IPS-NIHi7 (cell line): ENCODE measurements around the gene PROP1.
A peak's percentile ranks its signal among the peaks of the same experiment; 100 is the strongest.
"Not testable (repeated sequence)": the region's sequence is repeated elsewhere in the genome, so short reads cannot be mapped to it uniquely, and the experiment has no call there.

Experiments used
- DNase-seq: peaks from one replicate; pipeline ENCODE4 v3.0.0; 2012; ENCODE audit warnings: mixed read lengths; ENCODE audit errors: extremely low spot score

PROP1 gene

DNA sequence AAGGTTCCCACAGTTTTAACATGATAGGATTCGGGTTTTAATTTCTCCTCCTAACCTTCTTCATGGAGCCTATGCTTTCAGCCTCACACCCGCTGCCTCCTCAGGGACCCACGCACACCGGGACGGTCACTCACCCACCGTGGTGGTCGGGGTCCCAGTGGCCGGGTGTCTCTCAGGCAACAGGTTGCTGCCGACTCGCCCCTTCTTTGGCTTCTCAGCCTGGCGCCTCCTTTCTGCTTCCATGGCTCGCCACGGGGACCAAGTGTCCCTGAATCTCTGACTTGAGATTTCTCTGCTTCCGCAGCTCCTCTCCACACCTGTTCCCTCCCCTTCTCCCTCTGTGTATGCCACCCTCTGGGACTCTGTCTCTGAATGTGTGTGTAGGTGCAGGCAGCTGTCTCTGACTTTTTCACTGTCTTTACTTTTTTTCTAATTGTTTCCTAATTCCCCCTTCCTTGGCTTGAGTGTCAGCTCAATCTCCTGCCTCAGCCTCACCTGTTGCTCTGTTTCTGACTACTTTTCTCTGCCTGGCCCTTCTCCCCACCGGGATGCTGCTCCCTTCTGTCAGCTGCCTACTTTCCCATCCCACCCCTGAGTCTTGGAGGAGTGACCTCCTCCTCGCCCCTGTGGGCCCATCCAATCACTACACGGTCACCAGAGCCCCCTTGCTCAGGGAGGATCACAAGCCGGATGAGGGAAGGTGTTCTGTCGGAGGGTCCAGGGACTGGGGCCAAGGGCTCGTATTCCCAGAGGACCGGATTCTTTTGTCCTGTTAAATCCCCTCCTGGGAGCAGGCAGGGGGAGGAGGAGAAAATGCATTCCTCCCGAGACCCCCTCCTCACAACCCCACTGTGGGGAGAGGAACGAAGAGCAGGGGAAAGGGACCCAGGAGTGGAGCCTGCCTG is at the start of gene PROP1:
Gene PROP1, minus strand, starts transcription at position 552 of the 905 bp plus-strand sequence. Its CDS starts 309 bp downstream, at position 243.
- peak; percentile 17 for DNase-seq

DNA sequence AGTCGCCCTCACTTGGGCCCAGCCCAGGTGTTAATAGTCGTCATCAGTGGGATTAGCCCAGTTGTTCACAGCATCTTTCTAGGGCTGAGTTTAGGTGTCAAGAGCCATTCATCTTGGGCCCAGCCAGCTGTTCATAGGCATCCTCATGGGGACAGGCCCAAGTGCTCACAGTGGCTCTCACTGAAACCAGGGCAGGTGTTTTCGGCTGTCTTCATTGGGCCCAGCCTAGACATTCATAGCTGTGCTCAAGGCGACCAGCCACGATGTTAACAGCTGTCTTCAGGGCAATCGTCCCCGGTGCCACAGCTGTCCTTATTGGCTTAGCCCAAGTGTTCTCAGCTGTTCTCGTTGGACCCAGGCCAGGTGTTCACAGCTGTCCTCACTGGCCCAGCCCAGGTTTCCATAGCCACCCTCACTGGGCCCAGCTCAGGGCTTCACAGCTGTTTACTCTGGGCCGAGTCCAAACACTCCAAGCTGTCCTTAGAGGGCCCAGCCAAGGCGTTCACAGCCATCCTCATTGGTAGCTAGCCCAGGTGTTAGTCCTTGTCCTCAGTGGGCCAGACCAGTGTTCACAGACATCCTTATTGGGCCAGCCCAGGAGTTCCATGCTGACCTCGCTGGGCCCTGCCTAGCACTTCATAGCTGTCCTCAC is 23.5 kb upstream of the PROP1 start:
- DNase-seq, result not testable (repeated sequence)

DNA sequence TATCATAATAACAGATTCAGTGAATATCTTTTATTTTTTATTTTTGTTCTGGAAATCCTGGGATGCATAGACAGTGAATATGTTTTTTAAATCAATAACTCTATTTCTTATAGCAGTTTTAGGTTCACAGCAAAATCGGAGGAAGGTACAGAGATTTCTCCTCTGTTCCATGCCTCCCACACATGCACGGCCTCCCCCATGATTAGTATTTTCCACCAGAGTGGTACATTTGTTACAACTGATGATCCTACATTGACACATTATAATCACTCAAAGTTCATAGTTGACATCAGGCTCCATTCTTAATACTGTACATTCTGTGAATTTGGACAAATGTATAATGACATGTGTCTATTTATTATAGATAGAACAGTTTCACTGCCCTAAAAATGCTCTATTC is 16.7 kb upstream of the PROP1 start:
- DNase-seq, result not testable (repeated sequence)

DNA sequence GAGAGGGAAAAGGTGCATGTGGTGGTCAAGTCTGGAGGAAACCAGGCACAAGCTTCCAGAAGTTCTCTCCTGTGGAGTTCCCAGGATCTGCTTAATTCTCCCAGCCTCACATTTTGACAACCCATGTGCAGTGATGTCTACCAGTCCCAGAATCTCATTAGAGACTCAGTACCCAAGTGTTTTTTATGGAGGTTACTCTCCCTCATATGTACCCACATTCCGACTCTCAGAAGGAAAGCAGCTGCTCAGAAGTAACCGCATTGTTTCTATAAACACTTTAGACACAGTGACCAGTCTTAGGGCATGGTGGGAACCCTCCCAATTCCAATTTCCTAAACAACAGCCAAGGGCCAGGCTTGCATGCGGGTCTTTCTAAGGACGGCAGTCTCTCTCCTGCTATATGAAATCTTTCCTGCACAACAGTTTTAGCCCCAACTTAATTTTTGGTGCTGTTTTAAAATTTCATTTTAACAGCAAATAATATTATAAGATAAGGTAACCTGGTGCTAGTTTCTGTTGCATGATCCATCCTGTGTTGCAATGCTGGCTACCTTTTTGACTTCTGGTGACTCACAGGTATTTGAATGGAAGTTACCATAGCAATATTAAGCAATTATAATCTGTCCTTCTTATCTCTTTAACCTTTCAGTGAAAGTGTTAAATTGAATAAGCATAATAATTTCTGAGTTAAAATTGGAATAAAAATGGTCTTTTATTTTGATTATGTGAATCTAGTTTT is 15.9 kb upstream of the PROP1 start:
- not testable (repeated sequence) for DNase-seq

DNA sequence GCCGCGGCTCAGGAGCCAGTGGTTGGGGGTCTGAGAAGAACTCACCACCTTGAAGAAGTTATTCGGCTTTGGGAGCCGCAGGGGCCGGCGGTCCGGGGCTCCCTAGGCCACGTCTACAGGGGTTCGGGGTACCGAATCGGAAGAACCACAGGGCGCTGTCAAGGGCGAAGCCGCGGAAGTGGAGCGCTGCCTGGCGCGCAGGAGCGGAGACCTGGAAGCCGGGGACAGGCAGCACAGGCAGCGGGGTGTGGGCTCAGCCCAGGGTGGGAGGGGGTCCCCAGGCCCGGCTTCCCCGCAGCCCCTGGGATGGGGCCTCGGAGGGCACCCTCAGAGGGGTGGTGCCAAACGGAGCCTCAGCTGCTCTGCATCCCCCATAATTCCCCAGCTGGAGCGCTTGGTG is 11.2 kb upstream of the PROP1 start:
- DNase-seq, result not testable (repeated sequence)

DNA sequence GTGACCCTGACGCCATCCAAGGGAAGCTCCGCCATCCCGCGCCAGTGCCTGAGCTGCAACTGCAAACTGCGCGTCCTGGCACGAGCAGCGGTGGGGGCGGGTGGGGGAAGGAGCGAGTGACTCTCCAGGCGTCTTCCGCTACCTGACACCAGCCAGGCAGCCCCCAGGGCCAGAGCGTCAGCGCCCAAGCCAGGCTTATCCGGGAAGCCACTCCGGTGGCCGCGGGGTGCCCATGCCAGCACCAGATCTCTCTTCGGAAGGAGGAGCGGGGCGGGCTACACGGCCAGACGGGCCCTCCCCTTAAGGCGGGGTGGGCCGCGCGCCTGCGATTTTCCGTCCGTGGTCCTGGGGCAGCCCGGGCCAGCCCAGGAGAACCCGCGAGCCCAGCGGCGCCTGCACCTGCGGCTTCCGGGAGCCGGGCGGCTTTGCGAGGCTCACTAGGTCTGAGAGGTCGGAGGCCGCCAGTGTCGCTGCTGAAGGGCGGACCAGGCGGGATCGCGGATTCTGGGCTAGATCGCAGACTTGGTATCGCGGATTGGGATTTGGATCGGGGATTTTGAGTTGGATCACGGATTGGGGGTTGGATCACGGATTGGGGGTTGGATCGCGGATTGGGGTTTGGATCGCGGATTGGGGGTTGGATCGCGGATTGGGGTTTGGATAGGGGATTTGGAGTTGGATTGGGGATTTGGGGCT is 10.6 kb upstream of the PROP1 start:
- DNase-seq, result not testable (repeated sequence)

DNA sequence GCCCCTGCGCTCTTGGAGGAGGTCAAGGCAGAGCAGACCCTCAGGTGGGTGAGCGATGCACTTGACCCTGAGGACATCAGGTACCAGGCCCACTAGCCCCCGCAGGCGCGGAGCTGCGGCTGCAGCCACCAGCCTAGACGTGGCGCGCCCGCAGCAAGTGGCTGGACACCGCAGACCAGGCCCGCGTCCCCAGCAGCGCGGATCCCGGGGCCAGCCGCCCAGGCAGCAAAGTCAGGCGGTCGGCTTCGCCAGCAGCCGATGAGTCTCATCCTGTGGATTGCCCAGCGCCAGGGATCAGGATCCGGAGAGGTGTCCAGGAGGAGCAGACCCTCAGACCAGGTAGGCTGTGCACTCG is 10.1 kb upstream of the PROP1 start:
- DNase-seq, result not testable (repeated sequence)

DNA sequence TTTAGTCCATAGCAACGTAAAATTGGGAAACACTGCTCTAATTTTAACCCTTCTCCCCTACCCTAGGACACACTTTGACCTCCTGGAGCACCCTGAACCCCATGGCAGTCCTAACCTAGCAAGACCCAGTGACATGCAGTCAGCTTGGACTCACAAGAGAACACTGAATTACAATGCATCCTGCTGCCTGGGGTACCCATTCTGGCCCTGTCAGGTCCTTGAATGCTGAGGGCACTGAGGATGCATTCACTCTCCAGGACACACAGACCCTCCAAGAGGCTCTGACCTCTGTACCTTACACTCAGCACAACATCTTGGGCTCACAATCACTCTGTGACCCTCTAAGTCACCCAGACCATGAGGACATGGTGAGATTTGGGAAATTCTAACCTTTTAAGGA is 1.8 kb upstream of the PROP1 start:
- peak; percentile 7 for DNase-seq

DNA sequence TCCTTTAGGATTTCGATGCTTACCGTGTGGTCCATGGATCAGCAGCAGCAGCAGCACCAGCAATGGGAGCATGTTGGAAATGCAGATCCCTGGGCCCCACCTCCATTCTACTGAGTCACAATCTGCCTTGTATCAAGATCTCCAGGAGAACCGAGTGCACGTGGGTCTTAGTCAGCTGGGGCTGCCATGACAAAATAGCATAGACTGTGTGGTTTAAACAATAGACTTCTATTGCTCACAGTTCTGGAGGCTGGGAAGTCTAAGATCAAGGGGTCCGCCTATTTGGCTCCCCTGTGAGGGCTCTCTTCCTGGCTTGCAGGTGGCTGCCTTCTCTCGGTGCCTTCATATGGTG is 1.3 kb upstream of the PROP1 start:
- DNase-seq, result no peak

DNA sequence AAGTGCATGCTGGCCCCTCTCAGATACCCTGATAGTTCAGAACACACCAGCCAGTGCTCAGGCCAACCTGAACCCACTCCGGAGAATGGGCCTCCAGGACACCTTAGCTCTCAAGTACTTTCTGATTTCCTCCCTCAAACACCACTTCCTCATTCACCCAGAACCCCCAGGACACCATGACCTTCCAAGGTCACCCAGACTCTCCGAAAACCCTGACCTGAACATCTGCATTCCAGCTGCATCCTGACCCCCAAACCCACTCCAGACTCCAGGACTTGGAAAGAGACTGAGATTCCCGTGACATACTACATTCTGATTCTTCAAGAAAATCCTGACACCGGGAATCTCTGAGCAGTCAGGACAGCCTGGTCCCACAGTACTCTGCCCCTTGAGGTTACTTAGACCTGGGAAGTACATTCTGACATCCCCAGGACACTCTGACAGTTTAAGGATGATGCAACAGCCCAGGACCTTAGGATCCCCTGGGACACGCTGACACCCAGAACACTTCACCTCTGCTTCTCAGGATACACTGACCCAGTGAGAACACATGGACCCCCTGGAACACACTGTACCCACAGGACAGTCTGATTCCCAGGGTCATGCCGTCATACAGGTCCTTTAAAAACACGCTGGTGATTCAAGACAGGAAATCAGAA is 747 bp upstream of the PROP1 start:
- DNase-seq, result peak; percentile 8

DNA sequence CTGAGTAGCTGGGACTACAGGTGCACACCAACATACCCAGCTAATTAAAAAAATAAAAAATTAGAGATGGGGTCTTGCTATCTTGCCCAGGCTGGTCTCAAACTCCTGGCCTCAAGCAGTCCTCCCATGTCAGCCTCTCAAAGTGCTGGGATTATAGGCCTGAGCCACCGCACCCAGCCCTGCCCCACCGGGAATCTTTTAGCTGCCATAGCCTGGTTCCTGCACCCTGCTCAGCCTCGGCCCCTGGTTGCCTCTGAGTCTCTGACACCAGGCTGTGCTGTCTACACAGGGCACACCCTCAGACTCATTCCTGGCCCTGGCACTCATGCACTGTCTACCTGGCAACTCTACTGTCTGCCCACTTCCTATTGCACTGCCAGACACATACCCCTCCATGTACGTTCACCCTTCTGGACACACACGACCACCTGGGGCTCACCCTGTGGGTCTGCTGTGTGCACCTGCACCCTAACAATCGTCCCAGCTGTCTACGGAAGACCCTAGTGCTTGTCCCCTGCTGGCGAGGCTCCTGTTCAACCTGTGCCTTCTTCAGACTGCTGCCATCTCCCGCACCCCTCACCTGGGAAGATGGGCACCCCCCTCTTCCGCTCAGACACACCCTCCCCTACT is 1.4 kb downstream of the PROP1 start:
- no peak for DNase-seq

DNA sequence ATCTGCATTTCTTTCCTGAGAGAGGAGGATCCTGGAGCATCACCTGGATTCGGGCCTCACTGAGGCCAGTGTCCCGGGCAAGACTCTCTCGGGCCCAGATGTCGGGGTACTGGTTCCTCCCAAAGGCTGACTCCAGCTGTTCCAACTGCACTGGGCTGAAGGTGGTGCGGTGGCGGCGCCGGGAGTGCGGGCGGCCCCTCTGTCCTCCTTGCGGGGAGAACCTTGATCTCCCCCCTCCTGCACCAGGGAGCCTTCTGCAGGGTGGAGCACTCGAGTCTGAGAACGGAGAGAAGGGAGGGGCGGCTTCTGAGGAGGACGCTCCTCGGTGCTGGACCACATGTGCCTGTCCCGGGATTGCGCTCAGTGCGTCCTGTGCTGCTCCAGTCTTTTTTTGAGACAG is 2.0 kb downstream of the PROP1 start:
- no peak for DNase-seq

DNA sequence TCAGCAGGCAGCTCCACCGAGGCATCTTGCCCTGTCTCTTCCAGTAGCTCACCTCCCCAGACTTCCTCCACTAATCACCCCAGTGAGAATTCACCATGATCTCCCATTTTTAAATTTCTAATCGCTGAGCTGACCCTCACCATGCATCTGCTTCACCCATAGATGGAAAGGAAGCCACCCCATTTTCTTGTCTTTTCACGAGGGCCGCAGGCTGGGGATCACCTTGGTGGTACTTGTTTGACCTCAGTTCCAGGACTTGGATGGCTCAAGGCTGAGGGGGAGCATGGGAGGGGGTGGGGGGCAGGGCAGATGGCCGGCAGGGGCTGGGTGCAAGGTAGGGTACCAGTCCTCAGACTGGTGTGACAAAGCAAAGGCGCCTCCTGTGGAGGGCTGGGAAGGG is 3.6 kb downstream of the PROP1 start:
- no peak for DNase-seq

DNA sequence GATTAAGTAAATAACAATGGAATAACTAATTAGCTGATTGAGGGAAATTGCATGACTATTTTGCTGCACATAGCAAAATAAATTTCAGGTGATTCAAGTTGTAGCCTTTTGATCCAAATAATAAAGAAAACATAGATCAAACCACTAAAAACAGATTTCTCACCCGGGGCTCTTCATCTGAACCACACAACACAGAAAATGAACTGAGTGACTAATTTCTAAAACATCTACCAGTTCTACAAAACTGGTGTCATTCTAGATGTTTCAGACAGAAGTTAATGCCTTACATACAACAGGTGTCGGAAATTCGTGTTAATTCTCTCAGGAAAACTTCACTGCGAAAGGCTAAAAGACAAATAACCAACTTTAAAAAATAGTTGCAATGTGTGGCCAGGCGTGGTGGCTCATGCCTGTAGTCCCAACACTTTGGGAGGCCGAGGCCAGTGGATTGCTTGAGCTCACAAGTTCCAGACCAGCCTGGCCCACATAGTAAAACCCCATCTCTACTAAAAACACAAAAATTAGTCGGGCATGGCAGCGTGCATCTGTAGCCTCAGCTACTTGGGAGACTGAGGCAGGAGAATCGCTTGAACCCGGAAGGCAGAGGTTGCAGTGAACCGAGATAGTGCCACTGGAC is 6.9 kb downstream of the PROP1 start:
- DNase-seq, result no peak

DNA sequence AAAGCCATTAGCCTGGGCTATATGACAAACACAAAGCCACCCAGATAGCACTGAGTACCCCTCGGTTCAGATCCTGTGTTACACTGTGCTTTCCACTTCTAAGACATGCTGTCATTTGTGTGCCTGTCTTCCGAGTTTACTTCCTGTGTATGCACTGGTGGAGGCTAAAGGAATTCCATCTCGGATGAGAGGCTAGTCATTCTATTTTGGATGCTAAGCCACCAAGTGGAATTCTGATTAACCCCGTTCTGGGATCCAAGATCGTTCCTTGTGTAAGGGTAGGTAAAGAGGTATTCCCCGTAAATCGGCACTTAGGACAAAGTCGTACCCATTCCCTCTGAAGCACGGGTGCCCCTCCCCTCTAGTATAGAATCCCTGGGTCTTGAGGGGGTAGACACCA is 8.7 kb downstream of the PROP1 start:
- DNase-seq, result no peak

DNA sequence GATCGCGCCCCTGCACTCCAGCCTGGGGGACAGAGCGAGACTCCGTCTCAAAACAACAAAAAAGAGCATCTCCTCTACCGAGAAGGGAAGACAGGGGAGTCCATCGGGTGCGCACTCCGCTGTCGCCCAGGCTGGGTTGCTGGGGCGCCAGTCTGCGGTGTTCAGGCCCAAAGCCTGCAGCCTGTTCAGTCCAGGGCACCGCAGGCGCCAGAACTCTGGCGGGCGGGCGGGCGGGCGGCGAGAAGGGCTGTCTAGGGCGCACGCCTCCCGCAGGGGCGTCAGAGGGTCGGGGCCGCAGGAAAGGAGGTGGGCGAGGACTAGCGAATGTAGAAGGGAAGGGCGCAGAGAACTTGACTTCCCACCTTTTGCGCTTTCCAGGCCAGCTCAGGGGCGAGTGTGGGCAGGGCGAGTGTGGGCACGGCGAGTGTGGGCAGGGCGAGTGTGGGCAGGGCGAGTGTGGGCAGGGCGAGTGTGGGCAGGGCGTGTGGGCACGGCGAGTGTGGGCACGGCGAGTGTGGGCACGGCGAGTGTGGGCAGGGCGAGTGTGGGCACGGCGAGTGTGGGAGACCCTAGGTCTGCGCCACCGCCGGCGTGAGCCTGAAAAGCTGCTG is 10.5 kb downstream of the PROP1 start:
- DNase-seq, result peak; percentile 28

DNA sequence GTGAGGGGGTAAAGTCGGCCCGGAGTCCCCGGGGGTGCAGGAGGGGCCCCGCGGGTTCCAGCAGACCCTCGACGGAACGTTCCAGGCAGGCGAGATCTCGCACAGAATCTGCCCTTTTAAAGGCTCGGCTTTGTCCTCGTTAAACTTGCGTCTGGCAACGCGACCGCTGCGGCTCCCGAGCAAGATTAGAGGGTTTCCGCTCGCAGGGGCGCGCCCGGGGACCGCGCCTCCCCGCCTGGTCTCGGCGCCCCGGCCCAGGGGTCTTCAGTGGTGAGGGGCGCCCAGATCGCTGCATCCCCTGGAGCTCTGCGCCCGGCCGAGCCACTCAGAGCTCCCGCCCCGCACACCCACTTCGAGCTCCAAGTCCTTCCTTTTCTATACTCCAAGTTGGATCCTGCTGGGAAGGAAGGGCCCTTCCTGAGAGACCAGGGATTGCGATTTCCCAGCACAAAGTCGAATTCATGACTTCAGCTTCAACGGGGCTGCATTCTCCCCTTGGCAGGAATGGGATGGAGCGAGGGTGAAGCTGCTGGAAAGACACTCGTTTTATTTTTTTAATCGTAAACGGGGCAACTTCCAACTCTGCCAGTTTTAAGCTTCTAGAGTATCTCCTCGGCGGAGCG is 11.3 kb downstream of the PROP1 start:
- peak; percentile 45 for DNase-seq

DNA sequence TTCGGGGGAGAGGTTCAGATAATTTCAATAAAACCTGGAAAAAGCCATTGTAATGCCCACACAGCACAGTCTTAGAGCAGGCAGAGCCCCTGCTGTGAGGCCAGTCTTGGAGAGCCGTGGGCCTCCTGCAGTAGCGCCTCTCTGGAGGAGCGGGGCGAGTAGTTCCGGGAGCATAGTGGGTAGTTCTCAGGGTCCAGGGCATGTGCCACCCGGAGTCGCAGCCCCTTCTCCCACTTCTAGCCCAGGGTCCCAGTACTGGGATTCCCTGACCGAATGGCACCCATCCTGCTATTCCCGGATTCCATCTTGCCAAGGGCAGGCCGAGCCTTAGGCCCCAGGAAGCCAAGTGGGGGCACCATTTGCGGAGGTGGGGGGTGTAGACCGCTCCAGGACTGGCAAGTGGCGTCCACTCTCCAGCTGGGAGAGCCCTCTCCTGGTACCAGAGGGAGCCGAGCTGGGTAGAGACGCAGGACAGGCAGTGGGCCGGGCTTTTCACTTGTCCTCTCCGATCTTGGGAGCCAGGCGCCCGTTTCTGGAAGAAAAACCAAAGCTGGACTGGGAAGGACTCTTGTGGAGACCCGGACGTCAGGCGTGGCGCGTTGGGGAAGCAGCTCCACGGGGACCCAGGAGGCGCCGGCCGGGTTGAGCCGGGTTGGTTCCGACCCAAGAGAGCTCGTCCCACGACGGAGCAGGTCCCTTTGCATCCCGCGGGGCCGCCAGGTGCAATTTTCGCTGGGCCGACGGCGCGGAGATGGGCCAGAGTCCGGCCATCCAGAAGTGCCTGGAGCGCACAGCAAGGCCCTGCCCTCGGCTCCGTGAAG is 12.1 kb downstream of the PROP1 start:
- peak; percentile 12 for DNase-seq

DNA sequence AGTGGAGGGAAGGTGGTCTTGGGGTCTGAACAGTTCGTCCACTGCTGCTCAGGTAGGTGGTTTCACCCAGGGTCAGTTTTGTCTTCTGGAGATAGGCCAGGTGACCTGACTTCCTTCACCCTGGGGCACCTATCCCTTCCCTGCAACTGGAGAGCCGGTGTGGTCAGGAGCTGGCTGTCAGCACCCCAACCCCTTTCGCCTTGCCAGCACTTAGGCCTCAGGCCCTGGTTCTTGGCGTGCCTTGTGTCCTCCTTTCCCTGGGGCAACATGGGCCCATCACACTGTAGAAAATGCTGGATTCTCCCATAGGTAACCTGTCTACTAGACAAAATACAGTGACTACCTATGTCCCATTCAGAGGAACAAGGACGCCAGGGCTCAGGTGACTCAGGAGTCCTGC is 13.1 kb downstream of the PROP1 start:
- peak; percentile 9 for DNase-seq
